K562 (cell line): ENCODE data around the gene SLC37A4. TPM values are rescaled to one million over a fixed set of nuclear protein-coding genes. Genes with fewer than 3 reads are reported as not detected.

Experiments used
- C11orf30 ChIP-seq: fragments of 450-650 bp; IDR thresholded peaks from 2 replicates; pipeline ENCODE4 v1.6.1; 2016; ENCODE audit warnings: low read depth, mild to moderate bottlenecking
- CCNT2 ChIP-seq: IDR thresholded peaks from 2 replicates; pipeline ENCODE4 v1.6.1; 2011; ENCODE audit warnings: borderline replicate concordance, low read depth, mild to moderate bottlenecking, moderate library complexity, mixed read lengths, low read length; ENCODE audit not compliant: insufficient read length; ENCODE audit errors: extremely low read depth
- CTBP1 ChIP-seq: fragments of 450-650 bp; IDR thresholded peaks from 2 replicates; pipeline ENCODE4 v1.6.1; 2016; ENCODE audit warnings: borderline replicate concordance
- GTF2F1 ChIP-seq: IDR thresholded peaks from 2 replicates; pipeline ENCODE4 v1.6.1; 2011; ENCODE audit warnings: low read depth, low read length, improper control_type of control experiment
- MAFK ChIP-seq: IDR thresholded peaks from 2 replicates; pipeline ENCODE4 v1.6.1; 2011; ENCODE audit warnings: low read length, improper control_type of control experiment
- NEUROD1 ChIP-seq: fragments of 150-350 bp; IDR thresholded peaks from 2 replicates; pipeline ENCODE4 v1.6.1; 2014; ENCODE audit warnings: borderline replicate concordance, low read length, low read depth; ENCODE audit not compliant: partially characterized antibody
- NFRKB ChIP-seq: fragments of 450-650 bp; IDR thresholded peaks from 2 replicates; pipeline ENCODE4 v1.6.1; 2016; ENCODE audit warnings: low read depth
- RBFOX2 ChIP-seq: fragments of 200-400 bp; formaldehyde crosslinking; IDR thresholded peaks from 2 replicates; pipeline ENCODE4 v1.6.1; 2017; ENCODE audit warnings: low read depth, mild to moderate bottlenecking, low read length, moderate library complexity
- SOX6 ChIP-seq: fragments of 450-650 bp; IDR thresholded peaks from 2 replicates; pipeline ENCODE4 v1.6.1; 2014; ENCODE audit warnings: mild to moderate bottlenecking
- ZFX ChIP-seq: sonication (generic); formaldehyde crosslinking; IDR thresholded peaks from 2 replicates; pipeline ENCODE4 v1.8.0; 2022; ENCODE audit warnings: mild to moderate bottlenecking, missing genetic modification reagents, moderate library complexity
- ZNF232 ChIP-seq: sonication (generic); formaldehyde crosslinking; IDR thresholded peaks from 2 replicates; pipeline ENCODE4 v1.8.0; 2022; ENCODE audit warnings: mild to moderate bottlenecking, missing genetic modification reagents
- ZNF316 ChIP-seq: fragments of 450-650 bp; IDR thresholded peaks from 2 replicates; pipeline ENCODE4 v1.6.1; 2016
- polyA plus RNA-seq, 8 experiments: library from polyadenylated mRNA; depleted of rRNA in 4 of 8; stranded (reverse) in 5 of 8; unstranded in 3 of 8; fragments of >200 nt; fragmentation: Nextera tagmentation in 2 of 8; fragmentation: Illumina TruSeq in 1 of 8; extraction: Ambion mirVana in 2 of 8; extraction: Trizol in 1 of 8; gene quantifications; 2 replicates each; pipeline versions ENCODE4 v1.2.1 to v1.2.3, GENCODE V29; 2011 to 2014; ENCODE audit warnings: inconsistent platforms in 1 of 8, missing spikeins in 1 of 8
- total RNA-seq, 7 experiments: library from RNA; depleted of rRNA in 6 of 7; stranded (reverse); fragments of >200 nt in 6 of 7; fragmentation: Illumina TruSeq in 2 of 7; extraction: Trizol in 2 of 7; gene quantifications; 2 replicates each; pipeline versions ENCODE4 v1.2.1 to v1.2.3, GENCODE V29; 2011 to 2021; ENCODE audit warnings: low replicate concordance in 1 of 7
- TF ChIP-seq, protein P1 (sequence below), 2 experiments: fragments of 450-650 bp; IDR thresholded peaks; 2 replicates each; pipeline ENCODE4 v1.6.1; 2016; ENCODE audit warnings: mild to moderate bottlenecking in 2 of 2, borderline replicate concordance in 1 of 2, low read depth in 1 of 2, moderate library complexity in 1 of 2
- TF ChIP-seq, protein P2 (sequence below): sonication (generic); formaldehyde crosslinking; IDR thresholded peaks from 2 replicates; pipeline ENCODE4 v1.9.0; 2022; ENCODE audit warnings: mild to moderate bottlenecking, missing genetic modification reagents
- TF ChIP-seq, protein P3 (sequence below): fragments of 250-450 bp; sonication (Bioruptor Pico); IDR thresholded peaks from 2 replicates; pipeline ENCODE4 v1.5.0; 2020; ENCODE audit warnings: mild to moderate bottlenecking, borderline replicate concordance
- TF ChIP-seq, protein P4 (sequence below): sonication (generic); formaldehyde crosslinking; IDR thresholded peaks from 2 replicates; pipeline ENCODE4 v1.5.0; 2020; ENCODE audit warnings: missing genetic modification reagents

Gene SLC37A4
- total and polyA plus RNA-seq, 9 of the 15 experiments (the other 6 are each of a cell fraction or from before 2014, with no cell fraction given), result 24.7 to 73.9 (median 40.7) TPM

DNA sequence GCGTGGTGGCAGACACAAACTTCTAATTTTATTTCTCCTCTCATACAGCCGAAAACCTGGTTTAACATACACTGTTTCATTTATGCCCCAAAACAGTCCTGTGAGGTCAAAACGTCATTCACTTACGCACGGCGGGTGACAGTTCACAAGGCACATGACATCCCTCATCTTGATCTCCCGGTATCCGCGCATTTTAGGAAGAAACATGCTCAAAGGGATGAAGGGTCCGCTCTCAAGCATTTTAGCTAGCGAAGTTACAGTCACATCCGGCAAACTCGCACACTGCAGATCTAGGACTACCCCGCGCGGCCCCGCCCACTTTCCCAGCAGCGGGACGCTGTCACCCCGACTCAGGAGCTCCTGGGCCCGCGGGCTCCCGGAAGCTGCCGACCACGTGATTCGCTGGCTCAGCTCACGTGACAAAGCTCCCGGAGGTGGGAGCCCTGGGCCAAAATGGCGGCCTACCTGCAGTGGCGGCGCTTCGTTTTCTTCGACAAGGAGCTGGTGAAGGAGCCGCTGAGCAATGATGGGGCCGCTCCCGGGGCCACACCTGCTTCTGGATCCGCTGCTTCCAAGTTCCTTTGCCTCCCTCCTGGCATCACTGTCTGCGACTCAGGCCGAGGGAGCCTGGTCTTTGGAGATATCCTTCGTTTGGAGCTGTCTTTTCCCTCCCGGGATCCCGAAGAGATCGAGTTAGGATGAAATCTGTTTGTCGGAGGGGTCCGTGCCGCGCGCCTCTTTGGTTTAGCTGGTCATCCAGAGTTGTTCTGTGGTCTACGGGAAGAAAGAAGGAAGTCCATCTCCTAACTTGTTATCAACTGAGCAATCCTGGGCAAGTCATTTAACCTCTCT, 36.9 kb upstream of the SLC37A4 start, which contains the start of gene VPS11 (continued):
- TF ChIP-seq, protein P1, sequence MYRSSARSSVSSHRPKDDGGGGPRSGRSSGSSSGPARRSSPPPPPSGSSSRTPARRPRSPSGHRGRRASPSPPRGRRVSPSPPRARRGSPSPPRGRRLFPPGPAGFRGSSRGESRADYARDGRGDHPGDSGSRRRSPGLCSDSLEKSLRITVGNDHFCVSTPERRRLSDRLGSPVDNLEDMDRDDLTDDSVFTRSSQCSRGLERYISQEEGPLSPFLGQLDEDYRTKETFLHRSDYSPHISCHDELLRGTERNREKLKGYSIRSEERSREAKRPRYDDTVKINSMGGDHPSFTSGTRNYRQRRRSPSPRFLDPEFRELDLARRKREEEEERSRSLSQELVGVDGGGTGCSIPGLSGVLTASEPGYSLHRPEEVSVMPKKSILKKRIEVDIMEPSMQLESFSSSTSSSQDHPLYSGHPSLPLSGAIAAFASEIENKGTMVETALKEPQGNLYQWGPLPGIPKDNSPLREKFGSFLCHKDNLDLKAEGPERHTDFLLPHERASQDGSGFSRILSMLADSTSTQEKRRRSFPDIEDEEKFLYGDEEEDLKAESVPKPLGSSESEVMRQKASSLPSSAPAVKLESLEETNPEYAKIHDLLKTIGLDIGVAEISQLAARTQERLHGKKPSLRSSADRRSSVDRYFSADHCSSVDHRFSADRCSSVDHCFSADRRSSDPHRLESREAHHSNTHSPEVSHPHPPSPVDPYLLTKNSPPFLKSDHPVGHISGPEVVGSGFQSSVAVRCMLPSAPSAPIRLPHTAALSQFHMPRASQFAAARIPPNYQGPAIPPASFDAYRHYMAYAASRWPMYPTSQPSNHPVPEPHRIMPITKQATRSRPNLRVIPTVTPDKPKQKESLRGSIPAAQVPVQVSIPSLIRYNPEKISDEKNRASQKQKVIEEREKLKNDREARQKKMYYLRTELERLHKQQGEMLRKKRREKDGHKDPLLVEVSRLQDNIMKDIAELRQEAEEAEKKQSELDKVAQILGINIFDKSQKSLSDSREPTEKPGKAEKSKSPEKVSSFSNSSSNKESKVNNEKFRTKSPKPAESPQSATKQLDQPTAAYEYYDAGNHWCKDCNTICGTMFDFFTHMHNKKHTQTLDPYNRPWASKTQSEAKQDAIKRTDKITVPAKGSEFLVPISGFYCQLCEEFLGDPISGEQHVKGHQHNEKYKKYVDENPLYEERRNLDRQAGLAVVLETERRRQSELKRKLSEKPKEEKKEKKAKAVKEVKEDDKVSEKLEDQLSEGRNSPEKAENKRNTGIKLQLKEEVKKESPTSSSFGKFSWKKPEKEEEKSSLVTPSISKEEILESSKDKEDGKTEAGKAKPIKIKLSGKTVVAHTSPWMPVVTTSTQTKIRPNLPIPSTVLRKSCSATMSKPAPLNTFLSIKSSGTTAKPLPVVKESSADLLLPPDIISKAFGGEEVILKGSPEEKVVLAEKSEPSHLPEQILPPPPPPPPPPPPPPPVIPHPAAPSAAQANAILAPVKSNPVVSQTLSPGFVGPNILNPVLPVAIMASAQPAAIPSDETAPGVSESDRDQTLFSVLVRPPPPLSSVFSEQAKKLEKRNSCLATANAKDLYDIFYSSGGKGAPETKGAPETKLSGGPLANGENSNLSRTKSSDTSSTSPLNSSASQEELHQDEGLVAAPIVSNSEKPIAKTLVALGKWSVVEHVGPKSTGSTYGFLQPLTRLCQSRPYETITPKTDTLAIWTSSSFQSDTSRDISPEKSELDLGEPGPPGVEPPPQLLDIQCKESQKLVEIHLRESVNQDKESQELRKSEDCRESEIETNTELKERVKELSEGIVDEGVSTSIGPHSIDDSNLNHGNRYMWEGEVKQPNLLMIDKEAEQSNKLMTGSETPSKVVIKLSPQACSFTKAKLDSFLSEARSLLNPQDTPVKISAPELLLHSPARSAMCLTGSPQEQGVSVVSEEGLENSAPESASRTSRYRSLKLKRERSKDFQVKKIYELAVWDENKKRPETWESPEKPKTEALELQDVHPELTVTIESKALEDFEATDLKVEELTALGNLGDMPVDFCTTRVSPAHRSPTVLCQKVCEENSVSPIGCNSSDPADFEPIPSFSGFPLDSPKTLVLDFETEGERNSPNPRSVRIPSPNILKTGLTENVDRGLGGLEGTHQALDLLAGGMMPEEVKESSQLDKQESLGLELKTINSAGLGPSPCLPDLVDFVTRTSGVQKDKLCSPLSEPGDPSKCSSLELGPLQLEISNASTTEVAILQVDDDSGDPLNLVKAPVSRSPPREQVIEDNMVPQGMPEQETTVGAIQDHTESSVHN (IDR thresholded peaks at IDR 0.05; ENCODE audit: borderline replicate concordance in 1 of 2, low read depth in 1 of 2), result 0 out of 4 replicates have a peak, but pooled peaks of 1 of the 2 experiments have one; percentile 32
- TF ChIP-seq C11orf30 (peak; percentile 99), CCNT2 (peak; percentile 87), CTBP1 (peak; percentile 43), RBFOX2 (peak; percentile 90), MAFK (0 out of 2 replicates have a peak, but pooled peaks have one; percentile 16), NFRKB (peak; percentile 81; the same call in 1 of the 2 replicates), SOX6 (peak; percentile 41), ZFX (CRISPR knock-in tag) (peak; percentile 64; the same call in 1 of the 2 replicates), ZNF232 (CRISPR knock-in tag) (no peak), NEUROD1 (no peak), ZNF316 (peak; percentile 83), GTF2F1 (no peak)
- TF ChIP-seq, protein P2, sequence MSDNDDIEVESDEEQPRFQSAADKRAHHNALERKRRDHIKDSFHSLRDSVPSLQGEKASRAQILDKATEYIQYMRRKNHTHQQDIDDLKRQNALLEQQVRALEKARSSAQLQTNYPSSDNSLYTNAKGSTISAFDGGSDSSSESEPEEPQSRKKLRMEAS (CRISPR knock-in tag), result peak; percentile 81
- TF ChIP-seq, protein P3, sequence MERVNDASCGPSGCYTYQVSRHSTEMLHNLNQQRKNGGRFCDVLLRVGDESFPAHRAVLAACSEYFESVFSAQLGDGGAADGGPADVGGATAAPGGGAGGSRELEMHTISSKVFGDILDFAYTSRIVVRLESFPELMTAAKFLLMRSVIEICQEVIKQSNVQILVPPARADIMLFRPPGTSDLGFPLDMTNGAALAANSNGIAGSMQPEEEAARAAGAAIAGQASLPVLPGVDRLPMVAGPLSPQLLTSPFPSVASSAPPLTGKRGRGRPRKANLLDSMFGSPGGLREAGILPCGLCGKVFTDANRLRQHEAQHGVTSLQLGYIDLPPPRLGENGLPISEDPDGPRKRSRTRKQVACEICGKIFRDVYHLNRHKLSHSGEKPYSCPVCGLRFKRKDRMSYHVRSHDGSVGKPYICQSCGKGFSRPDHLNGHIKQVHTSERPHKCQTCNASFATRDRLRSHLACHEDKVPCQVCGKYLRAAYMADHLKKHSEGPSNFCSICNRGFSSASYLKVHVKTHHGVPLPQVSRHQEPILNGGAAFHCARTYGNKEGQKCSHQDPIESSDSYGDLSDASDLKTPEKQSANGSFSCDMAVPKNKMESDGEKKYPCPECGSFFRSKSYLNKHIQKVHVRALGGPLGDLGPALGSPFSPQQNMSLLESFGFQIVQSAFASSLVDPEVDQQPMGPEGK (CRISPR knock-in tag), result no peak
- TF ChIP-seq, protein P4, sequence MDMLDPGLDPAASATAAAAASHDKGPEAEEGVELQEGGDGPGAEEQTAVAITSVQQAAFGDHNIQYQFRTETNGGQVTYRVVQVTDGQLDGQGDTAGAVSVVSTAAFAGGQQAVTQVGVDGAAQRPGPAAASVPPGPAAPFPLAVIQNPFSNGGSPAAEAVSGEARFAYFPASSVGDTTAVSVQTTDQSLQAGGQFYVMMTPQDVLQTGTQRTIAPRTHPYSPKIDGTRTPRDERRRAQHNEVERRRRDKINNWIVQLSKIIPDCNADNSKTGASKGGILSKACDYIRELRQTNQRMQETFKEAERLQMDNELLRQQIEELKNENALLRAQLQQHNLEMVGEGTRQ (CRISPR knock-in tag), result peak; percentile 99
